Measurements from ENCODE around the gene BBOF1.

The BBOF1 gene

DNA sequence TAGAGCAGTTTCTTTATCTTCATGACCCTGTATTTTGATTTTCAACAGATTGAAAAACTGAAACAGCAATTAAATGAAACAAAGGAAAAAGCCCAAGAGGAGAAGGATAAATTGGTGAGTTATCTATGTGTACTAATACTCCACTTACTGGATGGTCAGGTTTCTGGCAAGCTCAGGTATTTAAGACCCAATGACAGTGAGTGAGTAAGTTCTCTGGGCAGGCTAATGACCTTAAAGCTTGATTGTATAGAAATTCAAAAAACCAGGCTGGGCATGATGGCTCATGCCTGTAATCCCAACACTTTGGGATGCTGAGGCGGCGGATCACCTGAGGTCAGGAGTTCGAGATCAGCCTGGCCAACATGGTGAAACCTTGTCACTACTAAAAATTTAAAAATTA is 10.0 kb downstream of the BBOF1 start:
- no peak for FAIRE-seq

DNA sequence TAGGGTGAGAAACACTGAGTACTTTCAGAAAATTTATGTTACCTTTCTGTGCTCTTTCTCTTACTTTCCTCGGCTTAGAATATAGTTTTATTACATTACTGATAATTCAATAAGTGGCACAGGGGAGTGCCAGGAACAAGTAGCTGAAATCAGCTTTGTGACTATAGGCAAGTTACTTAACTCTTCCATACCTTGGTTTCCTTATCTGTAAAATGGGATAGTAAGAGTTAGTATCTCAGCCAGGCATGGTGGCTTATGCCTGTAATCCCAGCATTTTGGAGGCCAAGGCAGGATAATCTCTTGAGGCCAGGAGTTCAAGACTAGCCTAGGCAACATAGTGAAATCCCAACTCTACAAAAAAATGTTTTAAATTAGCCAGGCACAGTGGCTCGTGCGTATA is 15.4 kb downstream of the BBOF1 start:
- no peak for FAIRE-seq

DNA sequence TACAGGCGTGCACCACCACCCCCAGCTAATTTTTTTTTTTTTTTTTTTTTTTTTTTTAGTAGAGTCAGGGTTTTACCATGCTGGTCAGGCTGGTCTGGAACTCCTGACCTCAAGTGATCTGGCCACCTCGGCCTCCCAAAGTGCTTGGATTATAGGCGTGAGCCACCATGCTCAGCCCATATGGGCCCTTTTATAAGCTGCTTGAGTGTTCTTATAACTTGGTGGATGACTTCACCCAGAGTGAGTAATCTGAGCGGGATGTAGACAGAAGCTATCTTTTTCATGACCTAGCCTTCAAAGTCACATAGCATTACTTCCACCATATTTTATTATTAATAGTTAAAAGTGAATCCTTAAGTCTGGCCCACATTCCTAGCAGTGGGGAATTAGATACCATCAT is 16.4 kb downstream of the BBOF1 start:
- FAIRE-seq, result no peak

DNA sequence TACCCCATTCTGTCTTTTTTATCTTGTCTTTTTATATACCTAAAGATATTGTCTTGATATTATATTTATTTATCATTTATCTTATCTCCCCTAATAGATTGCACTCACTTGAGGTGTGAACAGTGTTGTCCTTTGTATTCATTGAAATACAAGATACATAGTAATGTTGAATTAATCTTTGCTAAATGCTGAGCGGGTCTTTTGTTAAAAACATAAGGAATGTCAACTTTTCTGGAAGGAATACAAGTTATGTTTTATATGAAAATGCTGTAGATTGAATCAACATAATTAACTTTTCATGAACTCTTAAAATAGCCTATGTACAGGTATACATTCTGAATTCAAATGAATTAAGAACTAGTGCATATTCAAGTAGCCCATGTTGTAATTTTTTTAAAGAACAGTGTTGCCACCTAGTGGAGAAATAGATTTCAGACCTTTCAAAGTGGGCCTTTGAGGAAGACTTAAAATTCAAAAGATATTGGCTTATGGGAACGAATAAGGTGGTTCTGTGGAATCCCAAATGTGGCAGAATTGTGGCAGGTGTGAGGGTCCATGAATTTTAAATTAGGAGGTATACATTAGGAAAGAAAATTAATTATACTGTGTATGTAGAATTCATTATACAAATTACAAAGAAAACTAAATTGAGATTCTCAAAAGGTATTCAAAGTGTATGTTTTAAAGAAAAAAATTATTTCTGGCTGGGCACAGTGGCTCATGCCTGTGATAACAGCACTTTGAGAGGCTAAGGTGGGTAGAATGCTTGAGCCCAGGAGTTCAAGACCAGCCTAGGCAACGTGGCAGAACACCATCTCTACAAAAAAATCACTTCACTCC is 19.1 kb downstream of the BBOF1 start:
- FAIRE-seq, result peak; percentile 99

DNA sequence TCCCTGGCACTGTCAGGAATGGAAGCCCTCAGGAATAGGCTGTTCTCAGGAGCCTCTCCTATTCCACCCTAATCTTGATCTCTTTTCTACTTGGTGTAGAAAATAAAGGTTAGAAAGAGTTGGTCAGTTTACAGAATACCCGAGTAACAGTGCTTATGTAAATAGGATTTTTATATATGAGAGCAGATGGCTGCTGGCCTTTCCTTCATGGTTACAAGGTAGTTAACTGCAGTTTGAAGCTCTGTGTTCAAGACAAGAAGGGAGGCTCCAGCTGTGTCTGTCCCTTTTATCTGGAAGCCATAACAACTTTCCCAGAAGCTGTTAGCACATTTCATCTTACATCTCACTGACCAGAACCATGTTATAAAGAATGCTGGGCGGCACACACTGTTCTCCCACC is 23.1 kb downstream of the BBOF1 start:
- FAIRE-seq, result no peak

DNA sequence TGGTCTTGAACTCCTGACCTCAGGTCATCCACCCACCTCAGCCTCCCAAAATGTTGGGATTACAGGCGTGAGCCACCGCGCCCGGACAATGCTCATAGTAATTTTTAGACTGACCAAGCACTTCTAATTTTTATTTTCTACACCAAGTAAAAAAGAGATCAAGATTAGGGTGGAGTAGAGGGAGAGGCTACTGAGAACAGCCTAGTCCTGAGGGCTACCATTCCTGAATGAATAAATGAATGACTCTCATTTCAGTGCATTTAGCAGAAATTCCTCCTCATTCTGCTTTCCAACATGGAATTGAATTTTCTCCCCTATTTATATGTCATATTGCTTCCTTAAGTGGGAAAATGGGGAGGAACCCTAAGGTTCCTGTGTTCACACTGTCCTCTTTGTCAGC is 26.4 kb downstream of the BBOF1 start:
- FAIRE-seq, result no peak

DNA sequence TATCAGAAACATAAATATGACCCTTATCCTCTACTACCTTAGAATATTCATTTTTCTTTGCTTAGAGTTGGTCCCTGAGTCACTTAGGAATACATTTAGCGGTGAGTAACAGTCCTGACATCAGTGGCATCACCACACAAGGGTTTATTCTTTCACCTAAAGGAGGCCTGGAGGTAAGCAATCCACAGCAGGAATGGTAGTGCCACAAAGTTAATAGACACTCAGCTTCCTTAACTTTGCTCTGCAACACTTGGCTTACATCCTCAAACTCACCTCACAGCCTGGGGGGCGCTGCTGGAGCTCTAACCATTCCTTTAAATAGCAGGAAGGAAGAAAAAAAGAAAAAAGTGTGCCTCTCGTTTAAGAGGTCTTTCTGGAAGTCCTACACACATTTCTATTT is 29.1 kb downstream of the BBOF1 start:
- no peak for FAIRE-seq

DNA sequence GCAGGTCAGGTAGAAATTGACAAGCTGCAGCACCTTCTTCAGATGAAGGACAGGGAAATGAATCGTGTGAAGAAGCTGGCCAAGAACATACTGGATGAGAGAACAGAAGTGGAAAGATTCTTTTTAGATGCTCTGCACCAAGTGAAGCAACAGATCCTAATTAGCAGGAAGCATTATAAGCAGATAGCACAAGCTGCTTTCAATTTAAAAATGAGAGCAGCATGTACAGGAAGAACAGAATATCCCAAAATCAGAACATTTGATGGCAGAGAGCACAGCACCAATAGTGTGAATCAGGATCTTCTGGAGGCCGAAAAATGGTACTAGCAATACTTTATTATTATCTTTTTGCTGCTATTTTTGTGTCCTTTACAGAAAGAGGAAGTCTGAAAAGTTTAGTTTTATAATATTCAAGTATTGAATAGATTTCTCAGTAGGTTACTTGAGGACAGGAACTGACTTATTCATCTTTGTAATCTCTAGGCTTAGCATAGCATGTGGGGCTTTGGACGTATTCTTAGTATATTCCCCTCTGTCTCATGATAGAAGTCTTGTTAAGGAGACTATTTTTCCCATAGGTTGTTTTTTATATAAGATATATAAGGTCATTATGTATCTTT is 30.8 kb downstream of the BBOF1 start:
- no peak for FAIRE-seq

DNA sequence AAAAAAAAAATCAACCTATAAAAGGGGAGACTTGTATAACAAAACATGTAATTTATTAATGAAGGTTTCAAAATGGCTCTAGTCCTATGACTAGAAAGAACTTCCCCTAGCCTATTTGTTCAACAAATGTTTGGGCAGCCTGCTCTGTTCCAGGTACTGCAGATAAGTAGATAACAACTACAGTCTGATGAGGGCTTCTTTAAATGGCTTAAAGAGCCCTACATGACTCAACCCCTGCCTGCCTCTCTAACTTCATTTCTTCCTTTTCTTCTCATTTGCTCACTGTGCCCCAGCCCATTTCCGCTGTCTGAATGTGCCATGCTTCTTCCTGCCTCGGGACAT is 43.6 kb downstream of the BBOF1 start:
- FAIRE-seq, result no peak

DNA sequence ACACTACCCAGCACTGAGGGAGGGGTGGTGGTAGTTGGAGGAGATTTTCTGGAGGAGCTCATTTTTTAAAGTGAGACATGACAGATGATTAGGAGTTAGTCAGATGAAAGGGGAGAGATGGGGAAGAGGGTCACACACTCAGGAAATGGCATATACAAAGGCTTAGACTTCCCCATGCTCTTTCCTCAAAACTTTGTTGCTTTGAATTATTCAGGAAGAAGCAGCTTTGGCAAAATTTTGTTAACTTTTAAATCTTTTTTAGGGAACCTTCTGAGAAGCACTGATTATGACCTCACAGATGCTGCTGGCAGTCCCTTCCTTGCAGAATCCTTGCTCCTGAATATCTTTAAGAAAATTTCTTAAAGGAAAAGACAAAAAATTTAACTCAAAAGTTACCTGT is 45.3 kb downstream of the BBOF1 start:
- no peak for FAIRE-seq

DNA sequence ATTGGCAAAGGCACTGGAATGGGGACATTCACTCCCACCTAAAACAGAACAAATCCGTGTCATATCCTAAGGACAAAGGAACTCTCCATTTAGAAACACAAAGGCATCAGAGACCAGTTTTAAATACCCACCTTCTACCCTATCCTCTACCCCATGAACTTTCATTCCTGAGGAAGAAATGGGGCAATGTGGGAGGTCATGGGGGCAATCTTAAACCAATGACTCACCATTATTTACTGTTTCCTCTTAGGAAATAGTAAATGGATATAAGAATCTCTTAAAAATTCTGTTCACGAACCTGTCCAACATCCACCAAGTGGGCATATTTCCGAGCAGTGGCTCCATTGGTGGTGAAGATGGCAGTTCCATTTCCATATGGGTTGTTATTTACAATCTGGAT is 45.7 kb downstream of the BBOF1 start:
- no peak for FAIRE-seq

DNA sequence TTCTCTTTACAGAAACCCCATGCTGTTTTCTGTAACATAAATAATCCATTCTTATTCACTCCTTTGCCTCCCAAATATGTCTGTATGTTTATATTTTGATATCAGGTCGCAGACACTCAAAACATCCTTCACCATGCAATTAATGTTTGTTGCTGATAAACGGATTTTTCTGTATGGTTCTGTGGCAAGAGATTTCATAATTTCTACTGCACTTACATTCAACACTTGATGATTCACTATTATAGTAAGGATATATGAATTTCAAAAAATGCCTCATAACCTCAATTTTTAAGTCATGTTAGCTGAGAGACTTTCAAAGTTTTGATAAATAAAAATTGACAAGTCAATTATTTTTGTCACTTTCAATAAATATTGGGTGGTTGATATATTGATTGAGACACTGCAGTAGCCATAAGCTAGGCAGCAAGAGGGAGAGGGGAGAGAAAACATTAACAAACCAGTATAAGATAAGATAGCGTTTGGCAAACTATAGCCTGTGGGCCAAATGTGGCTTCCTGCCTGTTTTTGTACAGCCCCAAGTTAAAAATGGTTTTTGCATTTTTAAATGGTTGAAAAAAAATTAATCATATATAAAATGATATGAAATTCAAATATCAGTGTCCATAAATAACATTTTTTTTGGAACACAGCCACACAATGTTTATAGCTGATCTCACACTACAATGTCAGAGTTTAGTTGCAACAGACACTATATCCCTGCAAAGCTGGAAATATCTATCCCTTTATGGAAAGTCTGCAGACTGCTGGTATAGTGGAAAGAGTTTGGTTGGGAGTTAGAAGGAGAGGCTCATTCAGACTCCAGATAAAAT is 46.8 kb downstream of the BBOF1 start:
- FAIRE-seq, result no peak

DNA sequence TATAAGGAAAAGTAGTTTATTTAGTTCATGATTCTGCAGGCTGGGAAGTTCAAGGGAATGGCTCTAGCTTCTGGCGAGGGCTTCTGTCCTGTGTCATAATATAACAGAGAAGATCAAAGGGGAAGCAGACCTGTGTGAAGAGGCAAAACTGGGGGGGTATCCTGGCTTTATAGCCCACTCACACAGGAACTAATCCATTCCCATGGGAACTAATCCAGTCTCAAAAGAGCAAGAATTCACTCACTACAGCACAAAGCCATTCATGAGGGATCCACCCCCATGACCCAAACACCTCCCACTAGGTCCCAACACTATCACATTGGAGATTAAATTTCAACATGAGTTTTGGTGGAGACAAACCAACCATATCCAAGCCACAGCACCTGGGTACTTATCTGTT is 58.3 kb downstream of the BBOF1 start:
- no peak for FAIRE-seq

DNA sequence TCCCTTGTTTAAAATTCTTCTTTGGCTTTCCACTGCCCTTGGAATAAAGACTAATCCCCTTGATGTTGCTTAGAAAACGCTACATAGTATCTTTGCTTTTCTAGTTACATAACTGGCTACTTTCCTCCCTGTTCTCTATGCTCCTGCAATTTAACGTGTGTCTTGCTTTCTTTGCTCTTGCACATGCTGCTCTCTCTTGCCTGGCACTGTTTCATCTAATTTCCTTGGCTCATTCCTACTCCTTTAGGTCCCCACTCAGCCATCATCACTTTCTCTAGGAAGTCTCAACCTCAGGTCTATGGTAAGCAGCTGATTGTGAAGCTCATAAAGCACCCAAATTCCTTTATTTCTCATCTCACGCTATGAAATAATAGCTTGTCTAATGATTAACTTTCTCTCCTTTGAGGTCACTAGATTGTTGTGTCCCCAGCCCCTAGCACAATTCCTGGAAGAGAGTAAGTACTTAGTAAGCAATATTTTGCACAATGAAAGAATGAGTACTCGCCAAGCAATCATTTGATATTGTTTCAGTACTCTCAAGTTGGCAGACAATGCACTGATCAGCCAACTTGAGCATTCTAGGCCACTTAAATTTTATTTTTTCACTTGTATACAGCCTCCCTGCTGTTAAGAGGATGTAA is 61.8 kb downstream of the BBOF1 start:
- FAIRE-seq, result no peak

DNA sequence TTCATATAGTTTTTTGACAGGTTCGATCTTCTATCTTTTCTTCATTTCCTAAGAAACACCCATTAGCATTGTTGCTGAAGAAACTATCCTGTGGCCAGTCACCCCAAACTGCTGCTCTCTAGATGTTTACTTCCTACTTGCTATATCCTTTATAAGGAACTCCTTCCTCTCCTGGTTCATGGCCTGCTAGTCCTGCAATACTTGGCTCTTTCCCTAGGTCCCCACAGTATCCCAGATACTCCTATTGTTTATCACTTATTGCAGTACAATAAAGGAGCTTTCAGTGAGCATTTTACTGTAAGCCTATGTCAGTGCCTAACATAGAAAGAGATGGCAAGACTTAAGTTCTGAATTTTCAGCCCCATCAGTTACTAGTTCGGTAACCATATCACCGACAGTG is 62.3 kb downstream of the BBOF1 start:
- FAIRE-seq, result no peak

DNA sequence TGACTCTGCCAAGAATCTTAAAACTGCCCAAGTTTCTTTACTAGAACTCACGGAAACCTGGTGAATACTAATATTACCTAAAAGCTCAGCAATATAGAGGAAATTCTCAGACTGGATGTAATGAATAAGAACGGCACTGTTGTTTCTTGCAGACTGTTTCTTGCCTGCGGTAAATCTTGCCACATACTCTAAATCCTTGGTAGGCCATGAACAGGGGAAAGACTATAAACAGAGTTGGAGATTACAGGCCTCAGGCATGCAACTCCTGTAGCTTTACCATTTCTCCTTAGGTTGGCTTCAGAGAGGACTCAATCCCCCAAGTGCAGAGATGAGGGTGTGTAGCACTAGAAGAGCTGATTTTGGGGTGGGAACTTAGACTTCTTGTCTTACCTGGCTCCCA is 64.0 kb downstream of the BBOF1 start:
- FAIRE-seq, result no peak

DNA sequence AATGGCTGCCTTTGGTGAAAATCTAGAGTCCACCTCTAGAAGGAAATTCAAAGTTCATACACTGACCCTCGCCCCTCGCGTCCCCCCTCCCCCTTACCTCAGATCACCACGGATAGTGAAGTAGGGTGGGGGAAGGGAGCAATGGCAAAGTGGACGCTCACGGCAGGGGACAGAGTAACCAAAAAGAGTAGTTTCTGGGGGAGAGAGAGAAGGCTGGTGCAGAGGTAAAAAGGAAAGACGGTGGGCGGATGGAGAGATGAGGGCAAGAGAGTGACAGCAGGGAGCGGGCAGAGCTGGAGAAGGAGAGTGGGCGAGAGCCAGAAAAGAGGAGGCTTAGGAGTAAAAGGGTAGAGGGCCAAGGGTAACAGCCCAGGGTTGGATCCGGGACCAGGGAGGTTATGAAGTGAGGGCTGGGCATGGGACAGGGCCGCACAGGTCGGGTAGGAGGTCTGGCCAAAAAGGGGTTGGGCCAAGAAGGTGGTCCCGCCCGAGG is 64.7 kb downstream of the BBOF1 start:
- FAIRE-seq, result no peak

DNA sequence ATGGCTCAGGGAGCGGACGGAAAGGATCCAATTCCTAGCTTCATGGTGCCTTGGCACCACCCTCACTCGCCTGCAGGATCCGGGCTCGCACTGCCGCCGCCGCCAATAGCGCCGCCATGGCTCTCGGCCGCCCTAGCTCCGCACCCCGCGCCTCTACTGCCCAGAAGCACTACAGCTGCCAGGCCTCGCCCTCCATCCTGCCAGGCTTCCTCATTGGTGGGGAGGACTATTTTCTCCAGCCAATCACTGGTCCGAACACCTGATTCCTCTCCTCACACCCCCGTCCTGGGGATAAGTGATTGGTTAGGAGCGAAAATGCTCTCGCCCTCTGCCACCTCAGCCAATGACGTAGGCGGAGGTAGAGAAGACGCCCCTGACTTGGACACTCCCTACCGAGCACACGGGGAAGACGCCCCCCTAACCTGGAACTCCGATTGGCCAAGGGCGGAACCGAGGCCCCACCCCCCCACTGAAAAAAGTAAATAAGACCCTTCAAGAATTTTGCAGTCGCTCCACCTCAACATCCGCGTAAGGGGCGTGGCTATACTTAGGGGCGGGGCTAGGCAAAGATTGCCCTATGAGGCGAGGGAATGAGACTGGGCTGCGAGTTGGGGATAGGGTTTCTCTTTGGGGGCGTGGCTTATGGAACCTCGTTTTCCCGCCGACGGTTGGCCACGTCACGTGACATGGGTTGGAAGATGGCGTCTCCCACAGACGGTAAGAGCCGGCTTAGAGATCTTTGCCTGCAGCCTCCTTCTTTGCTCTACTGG is 65.3 kb downstream of the BBOF1 start, which contains the start of the genes ALDH6A1 and LIN52:
TSS of gene ALDH6A1 (minus strand) at position 177 of the 770 bp plus-strand sequence. CDS start at position 118, 59 bp downstream.
TSS of gene LIN52 (plus strand) at position 680 of the 770 bp plus-strand sequence. CDS start at position 699, 19 bp downstream.
- peak; percentile 91 for FAIRE-seq

DNA sequence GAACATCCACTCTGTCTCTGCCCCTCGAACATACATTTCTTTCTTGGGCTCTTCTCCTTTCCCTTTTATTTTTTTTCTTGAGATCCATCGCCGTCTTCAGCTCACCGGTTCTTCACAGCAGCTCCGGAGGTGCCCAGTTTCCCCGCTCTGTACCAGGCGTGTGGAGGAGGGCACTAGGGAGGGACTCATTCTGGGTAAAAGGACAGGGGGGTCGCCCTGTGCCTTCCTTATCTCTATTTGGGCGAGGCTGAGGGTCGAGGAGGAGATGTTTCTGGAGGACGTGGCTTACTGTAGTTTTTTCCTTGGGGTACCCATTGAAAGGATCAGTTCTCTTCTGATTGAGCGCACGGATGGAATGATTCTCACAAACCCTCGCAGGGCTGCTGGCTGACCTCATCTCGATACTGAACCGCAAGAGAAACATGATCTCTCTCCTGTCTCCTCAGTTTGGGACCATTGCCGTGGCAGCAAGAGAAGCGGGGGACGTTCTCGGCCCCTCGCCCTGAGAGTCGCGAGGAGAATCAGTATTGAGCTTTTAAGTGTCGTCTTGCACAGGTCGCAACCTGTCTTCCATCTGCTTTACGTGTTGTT is 66.0 kb downstream of the BBOF1 start:
- FAIRE-seq, result no peak

DNA sequence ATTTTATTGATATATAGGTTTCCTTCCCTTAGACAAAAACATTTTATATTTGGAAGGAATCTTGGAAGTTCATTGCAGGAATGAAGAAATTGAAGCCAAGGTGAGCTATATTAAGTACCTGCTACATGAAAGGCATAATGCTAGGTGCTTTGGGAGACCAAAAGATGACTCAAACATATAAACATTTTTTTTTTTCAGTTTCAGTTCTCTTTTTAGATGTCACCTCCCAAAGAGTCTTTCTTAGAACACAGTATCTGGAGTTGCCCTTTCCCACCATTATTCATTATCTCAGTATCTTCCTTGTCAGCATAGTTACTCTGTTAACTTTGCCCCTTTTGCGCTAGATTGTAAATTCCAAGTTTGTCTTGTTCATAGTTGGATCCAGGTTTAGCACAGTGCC is 66.7 kb downstream of the BBOF1 start:
- FAIRE-seq, result no peak

DNA sequence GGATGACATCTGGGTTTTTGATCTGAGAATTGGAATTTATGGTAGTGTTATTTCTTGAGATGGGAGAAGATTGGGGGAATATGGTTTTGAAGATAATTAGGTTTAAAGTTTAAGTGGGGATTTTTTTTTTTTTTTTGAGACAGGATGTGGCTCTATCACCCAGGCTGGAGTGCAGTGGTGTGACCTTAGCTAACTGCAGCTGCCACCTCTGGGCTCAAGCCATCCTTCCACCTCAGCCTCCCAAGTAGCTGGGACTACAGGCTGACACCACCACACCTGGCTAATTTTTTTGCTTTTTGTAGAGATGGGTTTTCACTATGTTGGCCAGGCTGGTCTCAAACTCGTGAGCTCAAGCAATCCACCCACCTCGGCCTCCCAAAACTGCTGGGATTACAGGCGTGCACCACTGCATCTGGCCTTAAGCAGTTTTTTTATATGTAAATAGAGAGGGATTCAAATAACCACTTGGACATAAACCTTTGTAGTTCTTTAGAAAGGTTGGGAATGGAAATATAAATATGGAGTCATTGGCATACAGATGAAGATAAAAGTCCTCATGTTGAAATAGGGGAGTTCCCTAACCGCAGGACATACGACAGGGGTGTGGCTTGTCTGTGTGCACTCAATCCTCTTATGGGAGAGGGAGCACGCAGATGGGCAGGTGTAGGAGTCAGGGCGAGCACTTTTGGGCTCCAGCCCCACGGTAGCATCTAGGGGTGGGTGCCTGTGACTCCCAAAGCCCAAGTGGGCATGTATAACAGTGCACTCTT is 70.3 kb downstream of the BBOF1 start:
- no peak for FAIRE-seq

Measured in islet of Langerhans (tissue), 1 donor.